NCI-H1105 treated with DMSO at 0.1 percent for 48 hours (cell line): ENCODE measurements around the gene C6orf132.

Experiments used
- DNase-seq: peaks from one replicate; lab custom pipeline; 2025; lab: John Stamatoyannopoulos, UW

C6orf132 gene

DNA sequence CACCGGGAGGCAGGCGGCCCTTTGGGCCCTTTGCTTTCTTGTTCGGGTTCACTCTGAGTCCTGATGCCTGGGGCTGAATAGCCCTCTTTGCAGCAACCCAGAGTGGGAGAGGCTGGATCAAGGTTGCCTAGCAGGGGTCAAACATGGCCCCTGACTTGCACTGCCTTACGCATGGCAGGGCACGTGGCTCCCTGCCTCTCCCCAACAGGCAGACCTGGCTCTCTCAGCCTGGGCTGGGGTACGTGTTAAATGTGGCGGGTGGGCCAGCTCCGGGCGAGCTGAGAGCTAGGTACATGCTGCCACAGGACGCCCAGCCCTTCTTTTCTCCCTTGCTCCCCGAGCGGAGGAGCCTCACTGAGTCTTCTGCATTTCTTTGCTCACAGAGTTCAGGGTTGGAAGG, 7.3 kb downstream of the C6orf132 start:
- no peak for DNase-seq

GRCh38 chr6:42133926-42134325, 8.5 kb downstream of the C6orf132 start:
- no peak for DNase-seq

DNA sequence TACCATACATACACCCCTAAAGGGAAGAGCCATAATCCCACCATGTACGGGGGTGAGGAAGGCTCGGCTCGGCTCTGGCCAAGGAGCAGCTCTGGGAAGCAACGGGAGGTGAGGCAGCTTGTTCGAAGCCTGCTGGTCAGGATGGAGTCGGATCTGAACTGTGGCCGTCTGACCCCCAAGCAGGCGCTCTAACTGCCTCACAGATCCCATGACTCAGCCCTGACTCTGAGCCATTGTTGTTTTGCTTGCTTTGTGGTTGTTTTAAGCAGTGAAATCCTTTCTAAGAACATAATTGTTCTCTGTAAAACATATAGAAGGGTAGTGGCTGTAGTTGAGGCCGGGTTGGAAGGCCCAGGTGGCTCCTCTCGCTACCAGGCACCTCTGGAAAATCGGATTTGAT, 10.9 kb downstream of the C6orf132 start:
- DNase-seq, result no peak

DNA sequence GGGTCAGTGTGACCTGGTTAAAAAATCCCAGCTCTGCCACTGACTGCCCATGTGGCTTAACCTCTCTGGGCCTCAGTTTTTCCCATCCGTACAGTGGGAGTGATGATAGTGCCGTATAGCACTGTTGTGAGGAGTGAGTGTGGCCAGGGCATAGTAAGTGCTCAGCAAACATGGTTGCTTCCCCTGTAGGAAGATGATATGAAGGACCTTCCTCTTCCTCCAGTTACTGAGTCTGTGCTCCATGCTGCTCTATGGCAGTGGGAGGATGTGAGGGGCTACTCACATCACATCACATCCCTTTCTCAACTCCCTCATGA, 13.1 kb downstream of the C6orf132 start:
- DNase-seq, result no peak

- DNase-seq, result no peak
These were observed 13.7 kb downstream of the C6orf132 start for GRCh38 chr6:42128460-42129359.

GRCh38 chr6:42125663-42126062, 16.8 kb downstream of the C6orf132 start:
- no peak for DNase-seq

DNA sequence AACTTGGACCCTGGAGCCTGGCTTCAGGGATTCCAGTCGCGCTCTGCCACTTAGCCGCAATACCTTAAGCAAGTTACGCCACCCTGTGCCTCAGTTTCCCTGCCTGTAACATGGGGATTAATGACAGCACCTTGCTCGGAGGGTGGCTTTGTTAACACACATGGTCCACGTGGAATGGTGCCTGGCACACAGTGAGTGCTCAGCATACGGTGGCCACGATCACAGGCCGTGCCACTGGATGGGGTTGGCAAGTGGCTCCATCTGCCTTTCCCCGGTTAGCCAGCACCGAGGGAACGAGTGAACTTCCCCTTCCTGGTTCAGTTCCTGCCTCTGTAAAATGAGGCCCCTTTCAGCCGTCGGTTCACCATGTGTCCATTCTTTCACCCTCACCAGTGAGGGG, 17.2 kb downstream of the C6orf132 start:
- no peak for DNase-seq

DNA sequence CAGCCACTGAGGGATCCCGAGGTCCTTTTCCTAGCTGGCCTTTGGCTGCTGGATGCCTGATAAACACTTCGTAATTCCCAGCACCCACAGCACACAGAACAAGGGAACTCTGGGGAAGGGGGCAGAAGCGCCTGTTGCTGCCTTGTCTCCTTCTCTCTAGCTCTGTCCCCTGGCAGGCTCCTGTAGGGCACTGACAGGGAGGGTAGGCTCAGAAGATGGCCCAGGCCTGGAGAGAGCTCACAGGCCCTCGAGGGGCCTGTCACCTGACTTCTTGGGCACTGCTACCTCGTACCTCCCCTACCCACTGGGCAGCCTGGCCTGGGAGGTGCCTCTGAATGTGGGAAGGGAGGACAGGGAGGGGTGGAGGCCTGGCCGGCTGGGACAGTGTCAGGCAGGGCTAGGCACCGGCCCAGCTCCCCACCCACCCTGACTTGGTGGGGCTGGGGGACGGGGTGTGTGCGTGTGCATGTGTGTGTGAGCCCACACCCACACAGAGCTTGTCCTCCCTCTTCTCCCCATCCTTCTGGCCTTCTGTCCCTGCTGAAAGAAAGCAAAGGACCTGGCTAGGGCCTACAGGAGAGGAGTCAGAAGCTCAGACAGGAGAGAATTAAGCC, 18.1 kb downstream of the C6orf132 start:
- no peak for DNase-seq

DNA sequence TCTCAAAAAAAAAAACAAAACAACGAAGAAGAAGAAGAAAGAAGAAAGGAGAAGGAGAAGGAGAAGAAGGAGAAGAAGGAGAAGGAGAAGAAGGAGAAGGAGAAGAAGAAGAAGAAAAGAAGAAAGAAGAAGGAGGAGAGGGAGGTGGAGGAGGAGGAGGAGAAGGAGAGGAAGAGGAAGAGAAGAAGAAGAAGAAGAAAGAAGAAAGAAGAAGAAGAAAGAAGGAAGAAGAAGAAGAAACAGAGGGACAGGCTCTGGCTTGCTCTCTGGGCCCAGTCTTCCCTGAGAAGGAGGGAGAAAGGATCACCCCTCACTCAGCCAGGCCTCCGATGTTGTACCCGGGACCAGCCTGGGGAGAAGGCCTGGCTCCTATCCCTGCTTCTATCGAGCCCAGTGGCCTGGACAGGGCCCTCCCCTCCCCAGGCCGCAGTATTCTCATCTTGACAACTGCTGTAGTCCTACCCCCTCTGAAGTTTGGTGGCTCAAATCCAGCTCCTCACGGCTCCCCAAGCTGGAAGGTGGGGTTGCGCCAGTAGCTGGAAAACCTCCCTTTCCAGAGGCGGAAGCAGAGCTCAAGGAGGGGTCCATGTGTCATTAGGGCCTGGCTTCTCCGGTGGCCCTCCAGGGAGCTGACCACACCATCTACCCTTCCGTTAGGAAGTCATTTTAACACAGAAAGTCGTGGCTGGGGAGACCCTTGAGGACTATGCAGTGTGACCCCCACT, 18.9 kb downstream of the C6orf132 start:
- DNase-seq, result no peak

DNA sequence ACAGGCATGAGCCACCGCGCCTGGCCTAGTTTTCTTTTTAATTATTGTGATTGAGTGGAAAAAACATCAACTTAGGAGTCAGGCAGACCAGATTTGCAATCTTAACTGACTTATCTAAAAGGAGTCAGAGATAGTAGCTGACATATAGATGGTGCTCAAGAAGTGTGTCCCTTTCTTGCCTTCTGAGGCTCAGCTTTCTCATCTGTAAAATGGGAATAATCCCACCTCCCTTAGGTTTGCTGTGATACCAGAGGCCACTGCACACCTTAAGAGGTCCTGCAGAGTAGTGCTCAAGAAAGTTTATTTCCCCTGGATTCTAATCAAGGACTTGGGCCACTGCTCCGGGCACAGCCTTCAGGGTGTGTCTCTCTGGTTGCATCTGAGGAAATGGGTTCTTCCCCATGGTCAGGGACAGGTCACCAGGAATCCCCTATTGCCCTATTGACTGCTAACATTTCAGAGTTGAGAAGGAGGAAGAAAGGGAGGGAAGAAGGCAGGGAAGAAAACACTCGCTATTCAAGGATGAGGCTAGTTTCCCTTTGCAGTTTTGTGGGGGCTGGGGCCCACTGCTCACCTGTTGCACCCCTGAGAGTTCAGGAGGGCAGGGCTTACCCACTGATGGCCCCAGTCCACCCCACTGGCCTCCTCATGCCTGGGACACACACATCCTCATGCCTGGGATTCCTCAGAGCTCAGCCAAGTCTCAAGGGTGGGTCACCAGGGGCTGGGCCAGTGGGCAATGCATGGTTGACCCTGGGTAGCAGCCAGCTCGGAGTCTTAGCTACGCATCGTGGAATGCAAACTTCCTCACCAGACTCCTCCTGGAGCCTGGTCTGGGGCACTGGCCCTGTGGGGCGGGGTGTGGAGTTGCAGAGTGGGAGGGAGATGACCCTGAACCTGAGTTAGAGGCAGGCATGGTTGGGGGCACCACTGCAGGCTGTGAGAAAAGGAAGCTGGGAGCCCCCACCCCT, 21.2 kb downstream of the C6orf132 start:
- no peak for DNase-seq

DNA sequence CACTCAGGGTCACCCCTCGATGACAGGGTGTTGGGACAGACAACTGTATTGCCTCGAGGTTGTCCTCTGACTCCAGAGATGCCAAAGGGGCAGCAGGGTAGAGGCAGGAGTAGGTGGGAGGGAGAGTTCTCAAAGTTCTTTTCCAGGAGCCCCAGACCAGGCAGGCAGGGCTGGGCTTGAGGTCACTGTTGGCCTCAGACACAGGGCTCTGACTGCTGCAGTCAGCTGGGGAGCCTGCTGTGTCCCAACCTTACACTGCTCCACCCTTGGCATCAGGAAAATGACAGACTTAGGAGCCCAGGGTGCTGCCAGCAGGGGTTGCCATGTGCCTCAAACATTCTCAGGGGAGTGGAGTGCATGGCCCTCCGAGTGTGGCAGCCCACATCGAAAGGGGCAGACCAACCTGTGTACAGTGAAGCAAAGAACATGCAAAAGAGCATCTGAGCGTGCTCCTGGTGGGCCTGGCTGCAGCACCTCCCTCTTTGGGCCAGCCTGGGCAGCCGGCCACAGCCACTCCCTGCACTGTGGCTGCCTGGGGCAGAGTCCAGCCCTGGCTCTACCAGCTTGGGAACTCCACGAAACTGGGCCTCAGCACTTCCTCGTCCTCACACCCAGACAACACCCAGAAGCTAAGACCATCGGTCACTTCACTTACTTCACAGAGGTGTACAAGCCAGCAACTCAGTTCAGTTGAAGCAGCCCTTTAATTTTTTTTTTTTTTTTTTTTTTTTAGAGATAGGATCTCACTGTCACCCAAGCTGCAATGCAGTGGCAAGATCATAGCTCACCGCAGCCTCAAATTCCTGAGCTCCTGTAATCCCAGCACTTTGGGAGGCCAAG, 24.0 kb downstream of the C6orf132 start:
- no peak for DNase-seq

DNA sequence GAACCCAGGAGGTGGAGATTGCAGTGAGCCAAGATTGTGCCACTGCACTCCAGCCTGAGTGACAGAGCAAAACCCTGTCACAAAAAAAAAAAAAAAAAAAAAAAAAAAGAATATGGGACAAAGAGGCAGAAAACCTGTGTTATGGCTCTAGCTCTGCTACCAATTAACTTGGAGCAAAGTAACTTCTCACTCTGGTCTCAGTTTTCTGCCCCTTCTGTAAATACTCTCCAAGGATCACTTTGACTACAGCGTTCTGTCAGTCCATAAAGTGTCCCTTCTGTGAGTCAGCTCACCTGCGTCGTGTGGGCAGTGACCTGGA, 24.6 kb downstream of the C6orf132 start:
- DNase-seq, result no peak

DNA sequence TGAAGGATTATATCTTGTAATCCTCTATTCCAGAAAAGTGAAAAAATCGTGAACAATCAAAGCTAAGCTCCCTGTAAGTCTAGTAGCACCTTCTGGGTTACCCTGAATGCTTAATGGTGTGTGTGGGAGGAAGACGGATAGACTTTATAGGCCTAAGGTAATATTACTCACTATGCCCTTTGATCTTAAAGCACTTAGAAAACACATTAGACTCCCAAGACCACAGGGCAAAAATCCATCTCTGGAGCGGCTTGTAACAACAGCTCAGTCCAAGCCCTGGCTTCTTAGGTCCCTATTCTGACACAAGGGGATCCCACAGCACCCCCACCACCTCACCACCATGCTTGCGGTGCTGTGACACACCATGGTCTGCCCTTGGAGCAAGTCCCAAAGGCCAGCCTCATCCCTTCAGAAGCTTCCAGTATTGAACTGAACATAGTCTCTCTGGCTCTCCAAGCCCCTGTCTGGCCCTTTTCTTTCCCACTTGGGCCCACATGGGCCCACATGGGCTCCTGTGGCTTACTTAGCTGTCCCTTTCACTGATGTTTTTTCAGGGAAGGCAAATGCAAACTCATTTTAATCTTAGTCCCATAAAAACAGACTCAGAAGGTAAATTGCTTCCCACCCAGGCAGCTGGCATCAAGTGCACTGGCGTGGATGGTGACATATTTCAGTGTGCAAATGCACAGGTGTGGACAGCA, 28.3 kb downstream of the C6orf132 start:
- no peak for DNase-seq

DNA sequence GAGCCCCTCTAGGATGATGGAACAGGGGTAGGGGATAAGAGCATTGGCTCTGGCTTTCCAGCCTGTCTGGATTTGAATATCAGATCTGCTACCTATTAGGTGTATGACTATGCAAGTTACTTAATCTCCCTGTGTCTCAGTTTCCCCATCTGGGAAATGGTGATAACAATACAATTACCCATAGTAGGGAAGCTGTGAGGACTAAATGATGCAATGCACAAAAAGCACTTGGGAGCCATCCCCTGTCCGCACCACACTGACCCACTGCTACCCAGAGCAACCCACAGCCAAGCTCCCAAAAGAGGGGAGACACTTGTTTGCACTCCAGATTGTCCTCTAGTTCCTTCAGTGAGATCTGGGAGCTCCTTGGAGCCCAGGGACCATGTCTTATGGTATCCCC, 30.1 kb downstream of the C6orf132 start:
- no peak for DNase-seq

DNA sequence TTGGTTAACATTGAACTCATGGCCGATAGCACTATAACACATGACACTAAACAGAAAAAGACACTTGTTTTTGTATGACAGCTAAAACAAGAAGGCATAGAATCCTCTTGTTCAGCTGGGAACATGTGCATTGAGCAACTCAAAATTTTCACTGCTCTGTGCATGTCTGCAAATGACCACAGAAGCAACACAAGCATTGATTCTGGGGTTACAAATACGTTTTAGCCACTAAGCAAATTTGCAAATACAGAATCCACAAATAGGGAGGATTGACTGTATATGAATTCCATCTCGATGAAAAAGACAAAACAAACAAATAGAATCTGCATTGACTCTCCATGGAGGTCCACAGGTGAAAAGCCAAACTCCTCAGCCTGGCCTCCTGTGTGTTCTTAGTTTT, 31.7 kb downstream of the C6orf132 start:
- no peak for DNase-seq

- no peak for DNase-seq
These were observed 34.3 kb downstream of the C6orf132 start for GRCh38 chr6:42108071-42108470.

DNA sequence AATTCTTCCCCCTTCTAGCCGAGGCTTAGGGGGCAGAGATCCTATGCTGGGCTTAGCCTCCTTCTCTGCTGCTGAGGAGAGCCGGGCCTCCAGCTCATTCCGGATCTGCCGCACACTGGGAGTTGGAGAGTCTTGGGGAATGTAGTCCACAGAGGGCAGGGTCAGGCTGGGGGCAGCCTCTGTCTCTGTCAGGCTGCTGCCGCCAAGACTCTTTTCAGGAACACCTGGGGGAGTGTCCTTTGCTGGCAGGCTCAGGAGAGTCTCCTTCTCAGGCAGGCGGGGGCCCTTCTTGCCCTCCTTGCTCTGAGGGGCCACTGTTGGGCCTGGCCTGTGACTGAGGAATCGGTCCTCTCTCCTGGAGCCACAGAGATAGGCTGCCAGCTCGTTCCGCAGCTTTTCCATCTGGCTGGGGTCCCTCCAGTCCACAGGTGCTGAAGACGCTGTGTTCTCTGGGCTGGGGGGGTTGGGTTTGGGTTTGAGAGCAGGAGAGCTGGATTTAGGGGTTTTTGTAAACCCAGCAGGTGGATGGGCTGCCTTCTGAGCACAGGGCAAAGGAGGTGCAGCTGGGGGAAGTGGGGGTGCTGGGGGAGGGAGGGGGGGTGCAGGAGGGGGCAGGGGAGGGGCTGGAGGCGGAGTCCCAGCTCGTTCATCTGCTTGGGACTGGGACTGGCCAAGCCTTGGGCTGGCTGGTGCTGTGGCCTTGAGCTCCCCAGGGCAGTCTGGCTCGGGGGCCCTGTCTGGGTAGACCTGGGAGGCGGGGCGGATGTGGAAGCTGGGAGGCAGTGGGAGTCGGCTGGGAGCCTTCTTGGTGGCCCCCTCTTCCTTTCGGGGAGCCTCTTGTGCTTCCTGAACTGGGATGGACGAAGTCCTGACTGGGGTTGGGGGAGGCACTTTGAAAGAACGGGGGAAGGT, 36.1 kb downstream of the C6orf132 start:
- DNase-seq, result no peak

GRCh38 chr6:42105709-42106108, 36.7 kb downstream of the C6orf132 start:
- DNase-seq, result no peak

GRCh38 chr6:42105156-42105648, 37.2 kb downstream of the C6orf132 start:
- no peak for DNase-seq
